Measurements from ENCODE around the gene NPHP4.
A peak's percentile ranks its signal among the peaks of the same experiment; 100 is the strongest.

NPHP4 gene

DNA sequence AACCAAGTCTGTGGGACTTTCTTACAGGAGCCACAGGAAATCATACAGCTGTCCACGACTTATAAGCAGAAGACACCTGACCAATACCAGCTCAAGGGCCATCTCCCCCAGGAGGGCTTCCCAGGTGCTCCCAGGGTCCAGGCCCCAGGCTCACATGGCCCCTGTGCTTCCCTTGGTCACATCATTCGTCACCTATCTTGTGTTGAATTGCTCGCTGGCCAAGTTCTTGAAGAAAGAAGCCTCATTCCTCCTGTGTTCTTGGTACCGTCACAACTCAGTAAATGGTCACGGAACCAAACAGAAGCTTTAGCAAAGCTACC lies 3.0 kb downstream of the NPHP4 start:
- no peak for DNase-seq

DNA sequence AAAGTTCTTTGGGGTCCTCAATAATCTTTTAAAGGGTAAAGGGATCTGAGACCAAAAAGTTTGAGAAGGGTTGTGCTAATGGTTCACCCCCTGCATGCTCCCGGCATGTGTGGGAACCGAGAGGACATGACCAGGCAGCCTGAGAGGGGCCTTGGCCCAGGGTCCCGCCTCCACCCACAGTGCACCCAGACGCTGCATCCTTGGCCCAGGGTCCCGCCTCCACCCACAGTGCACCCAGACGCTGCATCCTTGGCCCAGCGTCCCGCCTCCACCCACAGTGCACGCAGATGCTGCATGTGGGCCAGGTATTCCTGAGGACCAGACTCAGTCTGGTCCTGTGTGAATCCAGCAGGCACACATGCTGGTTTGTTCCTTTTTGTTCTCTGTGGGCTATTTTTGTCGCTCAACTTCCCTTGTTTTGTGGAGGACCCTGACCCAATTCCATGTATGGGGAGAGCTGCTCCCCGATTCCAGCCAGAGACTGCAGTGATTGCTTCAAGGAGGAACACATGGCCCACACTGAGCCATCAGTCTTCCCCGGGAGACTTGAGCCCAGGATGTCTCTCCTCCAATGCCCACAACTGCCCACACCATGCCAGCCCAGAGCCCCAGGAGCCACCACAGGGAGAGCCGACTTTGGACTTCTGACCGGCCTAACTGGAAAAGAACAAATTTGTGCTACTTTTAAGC lies 3.5 kb downstream of the NPHP4 start:
- DNase-seq, result no peak

DNA sequence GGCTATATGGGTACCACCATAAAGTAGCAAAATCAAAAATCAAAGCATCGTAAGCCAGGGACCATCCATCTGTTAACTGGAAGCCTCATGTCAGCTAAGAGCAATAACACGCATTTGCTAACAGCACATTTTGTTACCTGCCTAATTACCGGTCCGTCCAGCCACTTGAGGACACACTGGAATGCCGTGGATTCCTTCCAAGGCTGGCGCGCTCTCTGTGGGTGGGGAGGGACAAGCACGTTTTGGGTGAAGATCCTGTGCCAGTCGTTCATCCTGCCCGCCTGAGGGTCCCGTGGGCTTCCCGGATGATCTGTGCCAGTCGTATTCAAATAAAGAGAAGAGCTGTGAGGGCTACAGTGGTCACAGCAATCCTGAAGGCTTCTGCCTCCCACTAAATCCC lies 6.2 kb downstream of the NPHP4 start:
- no peak for DNase-seq

DNA sequence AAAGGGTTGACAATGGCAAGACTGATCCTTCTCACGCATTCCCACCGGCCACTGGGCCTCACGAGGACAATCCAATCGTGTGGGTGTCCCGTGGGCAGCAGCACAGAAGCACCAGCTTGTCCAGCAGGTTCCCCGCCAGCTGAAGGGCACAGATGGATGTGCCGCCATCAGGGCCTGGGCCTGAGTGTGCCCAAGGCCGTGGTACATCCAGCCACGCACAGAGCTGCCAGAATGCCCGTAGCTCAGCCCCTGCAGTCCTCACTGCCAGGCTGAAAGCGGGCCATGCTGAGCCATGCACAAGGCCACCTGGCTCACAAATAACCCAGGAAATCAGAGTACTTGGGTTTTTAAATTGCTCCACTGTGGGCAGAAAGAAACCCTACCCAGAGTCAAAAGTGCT lies 7.0 kb downstream of the NPHP4 start:
- no peak for DNase-seq

DNA sequence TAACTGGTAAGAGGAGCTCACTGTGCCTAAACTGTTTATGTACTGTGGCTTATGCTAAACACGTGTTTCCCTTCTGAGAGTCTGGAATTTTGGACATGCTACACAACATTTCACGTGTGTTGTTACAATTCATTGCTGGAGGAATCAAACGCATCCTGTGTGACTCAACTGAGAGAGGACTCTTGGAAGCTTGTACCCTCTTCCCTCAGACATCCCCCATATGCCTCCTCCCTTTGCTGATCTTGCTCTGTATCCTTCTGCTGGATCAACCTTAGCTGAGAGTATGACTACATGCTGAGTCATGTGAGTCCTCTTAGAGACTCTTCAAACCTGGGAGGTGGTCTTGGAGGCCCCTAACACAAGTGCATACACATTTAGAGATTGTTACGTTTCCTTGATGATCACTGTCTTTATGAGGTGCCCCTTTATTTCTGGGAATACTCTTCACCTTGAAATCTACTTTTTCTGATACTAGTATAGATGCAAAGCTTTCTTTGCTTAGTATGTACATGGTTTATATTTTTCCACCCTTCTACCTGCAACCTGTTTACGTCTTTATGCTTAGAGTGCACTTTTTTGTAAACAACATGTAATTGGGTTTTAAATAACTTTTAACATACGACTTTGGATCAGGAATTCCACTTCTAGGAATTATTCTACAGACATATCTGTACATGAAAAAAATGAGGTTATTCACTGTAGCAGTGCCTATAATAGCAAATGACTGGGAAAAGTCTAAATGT lies 8.7 kb downstream of the NPHP4 start:
- no peak for DNase-seq

DNA sequence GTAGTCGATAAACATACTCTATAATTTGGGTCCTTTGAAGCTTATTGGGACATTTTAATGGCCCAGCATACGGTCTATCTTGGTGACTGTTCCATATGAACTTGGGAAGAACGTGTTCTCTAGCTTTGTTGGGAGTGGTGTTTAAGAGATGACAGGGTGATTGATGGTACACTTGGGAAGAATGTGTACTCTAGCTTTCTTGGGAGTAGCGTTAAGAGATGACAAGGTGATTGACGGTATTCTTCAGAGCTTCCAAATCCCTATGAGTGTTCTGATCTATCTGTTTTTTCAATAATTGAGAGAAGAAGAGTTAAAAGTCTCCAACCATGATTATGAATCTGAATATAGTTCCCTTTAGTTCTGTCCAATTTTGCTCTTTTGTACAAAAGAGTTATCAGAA lies 9.4 kb downstream of the NPHP4 start:
- DNase-seq, result no peak

DNA sequence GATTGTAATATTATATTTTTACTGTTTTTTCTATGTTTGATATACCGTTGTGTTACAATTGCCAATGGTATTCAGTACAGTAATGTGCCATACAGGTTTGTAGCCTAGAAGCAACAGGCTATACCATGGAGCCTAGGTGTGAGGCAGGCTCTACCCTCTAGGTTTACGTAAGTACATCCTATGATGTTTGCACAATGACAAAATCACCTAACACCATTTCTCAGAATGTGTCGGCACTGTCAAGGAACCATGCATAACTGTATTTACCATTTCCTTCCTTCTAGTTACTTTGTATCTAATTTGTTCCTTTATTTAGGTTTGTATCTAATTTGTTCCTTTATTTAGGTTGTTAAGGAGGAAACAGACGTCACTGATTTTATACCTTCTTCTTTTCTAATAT lies 9.9 kb downstream of the NPHP4 start:
- no peak for DNase-seq

DNA sequence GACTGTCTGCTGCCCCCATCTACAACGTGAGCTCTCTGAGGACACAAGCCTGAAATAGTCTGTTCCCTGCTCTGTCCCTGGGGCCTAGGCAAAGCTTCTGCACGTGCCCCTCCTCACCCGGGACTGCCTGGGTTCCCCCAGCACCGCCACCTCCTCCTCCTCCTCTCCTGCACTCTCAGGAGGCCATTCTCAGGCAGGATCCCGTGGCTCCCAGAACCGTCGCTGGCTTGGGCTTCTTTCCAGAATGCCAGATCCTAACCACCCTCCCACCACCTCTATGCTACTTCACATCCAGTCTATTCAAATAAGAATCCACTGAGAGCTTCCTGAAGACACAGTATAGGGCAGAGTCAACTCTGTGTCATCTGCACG lies 11.2 kb downstream of the NPHP4 start:
- DNase-seq, result no peak

DNA sequence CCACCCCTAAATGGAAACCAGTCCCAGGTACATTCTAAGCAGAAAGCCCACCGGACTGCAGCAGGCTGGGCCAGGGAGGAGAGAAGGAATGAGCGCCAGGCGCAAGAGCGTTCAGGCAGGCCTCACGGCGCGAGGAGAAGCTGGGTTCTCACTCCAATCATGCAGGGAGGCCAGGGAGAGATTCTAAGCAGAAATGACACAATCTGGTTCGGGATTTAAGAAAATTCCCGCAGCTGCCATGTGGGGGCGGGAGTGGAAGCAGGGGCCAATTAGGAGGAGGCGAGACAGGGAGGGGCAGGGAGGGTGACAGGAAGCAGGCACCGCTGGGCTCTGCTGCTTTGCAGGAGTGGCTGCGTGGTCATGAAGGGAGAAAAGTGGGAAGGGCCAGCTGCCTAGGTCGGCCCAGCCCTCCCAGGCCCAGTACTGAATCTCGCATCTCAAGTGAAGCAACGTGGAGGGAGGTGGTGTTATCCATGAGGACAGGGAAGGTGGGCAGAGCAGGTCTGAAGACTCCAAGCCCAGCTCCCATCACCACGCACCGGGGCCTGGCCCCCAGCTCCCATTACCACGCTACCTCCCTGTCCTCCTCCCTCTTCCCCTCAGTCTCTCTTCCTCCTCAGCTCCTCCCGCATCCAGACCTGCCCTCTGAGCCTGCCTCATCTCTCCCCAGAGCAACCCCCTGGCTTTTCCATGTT lies 11.8 kb downstream of the NPHP4 start:
- DNase-seq, result no peak

DNA sequence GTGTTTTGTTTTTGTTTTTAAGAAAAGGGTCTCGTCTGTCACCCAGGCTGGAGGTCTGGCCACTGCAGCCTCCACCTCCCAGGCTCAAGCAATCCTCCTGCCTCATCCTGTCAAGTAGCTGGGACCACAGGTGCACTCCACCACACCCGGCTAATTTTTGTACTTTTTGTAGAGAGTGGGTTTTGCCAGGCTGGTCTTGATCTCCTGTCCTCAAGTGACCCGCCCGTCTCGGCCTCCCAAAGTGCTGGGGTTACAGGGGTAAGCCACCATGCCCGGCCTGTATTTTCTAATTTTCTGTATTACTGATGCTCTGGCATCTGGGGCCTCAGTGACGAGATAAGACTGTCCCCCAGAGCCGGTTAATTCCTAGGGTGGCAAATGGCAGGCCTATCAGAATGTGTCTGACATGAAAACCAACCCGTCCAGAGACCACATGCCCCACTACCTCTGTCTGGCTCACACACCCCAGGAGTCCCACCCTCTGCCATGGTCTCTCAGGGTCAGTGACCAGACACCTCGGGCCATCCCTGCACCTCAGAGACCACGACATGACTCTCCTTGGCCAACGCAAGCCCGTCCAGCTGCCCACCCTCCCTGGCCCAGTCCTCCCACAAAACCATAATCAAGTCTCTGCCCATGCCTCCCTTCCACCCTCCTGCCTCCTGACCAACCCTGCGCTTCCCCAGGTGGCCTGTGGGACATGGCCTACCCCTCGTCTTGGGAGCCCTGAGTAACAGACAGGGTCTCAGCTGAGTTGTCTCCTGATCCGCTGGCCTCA lies 12.5 kb downstream of the NPHP4 start:
- DNase-seq, result no peak

DNA sequence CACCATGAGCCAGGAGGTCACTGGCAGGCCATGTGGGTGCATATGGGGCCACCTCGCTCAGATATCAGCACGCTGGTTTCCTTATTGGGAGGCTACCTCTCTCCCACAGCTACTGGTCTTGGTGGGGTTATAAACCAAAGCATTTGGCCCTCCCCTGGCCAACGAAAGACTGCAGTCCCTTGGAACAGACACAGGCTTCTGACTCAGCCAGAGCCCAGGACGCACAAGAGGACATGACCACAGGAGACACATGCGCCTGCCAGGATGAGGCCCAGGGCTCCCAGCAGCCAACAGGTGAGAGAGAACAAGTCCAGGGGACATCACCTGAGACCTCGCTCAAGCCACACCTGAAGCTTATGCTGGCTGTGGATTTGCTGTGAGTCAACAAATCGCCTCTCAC lies 13.8 kb downstream of the NPHP4 start:
- no peak for DNase-seq

DNA sequence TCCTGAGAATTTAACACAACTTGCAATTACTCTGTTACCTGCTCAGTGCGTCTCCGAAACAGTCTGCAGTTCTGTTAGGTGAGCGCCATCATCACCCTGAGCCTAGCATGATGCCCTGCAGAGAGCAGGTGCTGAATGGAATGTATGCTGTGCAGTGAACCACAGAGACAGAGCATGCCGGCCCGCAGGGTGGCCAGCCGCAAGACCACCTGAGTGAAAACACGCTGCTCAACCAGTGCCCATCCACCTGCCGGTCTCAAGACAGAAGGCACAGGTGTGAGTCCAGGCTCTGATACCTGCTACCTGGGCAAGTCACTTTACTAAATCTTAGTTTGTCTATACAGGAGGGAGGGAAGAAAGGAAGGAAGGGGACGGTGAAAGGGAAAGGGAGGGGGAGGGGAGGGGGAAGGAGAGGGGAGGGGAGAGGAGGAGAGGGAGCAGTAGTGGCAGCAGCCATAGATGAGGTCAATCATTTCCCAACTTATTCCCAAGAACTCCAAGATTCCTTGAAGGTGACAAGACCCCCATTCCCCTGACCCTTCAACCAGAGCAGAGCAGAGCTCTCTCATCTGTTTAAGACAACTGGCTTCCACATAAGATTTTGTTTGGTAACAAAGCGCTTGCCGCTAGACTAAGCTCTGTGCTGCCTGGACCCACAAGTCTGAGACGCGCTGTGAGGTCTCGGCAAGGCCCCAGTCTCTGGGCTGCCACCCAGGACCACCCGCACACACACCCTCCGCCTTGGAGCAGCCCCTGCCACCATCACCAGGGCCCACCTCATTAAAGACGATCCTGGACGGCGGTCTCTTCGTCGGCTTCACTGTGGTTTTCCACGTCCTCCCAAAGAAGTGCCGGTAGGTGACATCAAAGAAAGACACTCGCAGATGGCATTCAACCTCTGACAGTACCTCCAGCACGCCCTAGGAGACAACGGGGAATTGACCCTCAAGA lies 14.5 kb downstream of the NPHP4 start:
- no peak for DNase-seq

DNA sequence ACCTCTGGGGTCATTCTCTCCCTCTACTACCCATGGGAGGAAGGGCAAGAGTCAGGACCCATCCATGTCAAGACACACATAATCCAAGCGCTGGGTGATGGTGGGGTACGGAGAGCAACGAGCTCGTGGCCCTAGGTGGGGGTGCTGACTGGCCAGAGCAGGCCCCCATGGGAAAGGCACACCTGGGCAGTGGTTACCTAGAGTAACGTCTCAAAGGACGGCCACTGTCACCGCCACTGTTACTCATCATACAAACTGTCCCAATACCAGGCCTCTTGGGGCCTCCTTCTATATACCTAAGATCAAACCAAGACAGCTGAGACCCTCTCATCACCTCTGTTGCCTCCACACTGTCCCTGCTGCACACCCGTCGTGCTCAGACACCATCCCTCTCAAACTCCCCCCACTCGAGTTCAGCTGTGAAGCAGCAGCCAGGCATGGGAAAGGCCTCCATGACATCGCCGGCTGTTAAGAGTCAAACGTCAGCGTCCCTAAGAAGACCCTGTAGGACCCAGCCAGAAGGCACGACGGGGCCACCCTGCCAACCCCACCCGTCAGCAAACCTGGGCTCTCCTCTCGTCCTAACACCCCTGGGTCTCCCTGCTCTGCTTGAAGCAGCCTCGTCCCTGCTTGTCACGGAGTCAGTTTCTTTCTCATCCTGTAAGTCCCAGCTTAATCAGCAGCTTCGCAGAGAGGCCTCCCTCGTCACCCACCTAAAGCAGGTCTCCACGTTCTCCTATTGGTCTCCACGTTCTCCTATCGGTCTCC lies 15.3 kb downstream of the NPHP4 start:
- no peak for DNase-seq

DNA sequence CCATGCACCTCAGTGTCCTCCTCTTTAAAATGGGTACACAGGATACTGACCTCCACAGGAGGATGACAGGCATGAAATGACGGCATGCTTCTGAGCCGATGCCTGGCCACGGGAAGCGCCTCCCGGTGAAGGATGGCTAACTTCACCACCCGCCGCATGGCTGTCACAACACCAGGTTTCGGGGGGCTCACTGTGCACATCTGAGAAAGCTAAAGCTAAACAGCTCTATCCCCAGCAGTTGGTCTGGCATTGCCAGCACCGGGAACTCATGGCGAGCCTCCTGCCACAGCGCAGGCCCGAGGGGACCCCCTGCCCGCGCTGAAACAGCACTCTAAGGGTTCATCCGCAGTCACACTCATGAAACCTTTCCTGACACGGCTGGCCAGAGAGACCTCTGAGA lies 16.0 kb downstream of the NPHP4 start:
- DNase-seq, result no peak

DNA sequence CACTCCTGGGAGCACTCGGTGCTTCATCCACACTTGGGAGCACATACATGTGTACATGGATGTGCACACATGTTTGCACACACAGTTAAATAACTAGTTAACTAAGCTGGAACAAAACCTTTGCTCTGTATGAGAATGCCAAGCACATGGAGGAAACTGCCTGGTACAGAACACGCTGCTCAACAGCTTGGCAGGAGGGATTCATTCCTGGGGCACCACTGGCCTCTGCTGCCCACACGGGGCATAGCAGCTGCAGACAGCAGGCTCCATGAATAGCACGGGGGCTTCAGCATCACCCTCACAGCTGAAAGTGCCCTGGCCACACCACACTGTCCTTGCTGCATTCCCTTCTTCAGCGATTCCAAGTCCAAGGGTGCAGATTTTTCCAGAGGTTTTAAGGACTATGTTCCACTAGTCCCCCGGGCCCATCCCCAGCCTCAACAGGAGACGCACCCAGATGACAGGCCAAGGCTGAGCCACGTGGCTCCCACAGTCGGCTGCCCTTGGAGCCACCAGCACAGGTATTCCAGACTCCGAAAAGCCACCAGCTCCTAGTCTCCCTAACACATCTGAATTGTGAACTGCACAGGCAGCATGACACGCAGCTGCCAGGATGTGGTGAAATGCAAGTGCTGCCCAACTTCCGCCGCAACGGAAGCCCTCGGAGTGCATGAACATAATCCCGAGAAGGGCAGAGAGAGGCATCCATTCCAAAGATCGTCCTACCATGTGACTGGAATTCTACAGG lies 16.9 kb downstream of the NPHP4 start:
- peak; percentile 16 to 17 for DNase-seq

DNA sequence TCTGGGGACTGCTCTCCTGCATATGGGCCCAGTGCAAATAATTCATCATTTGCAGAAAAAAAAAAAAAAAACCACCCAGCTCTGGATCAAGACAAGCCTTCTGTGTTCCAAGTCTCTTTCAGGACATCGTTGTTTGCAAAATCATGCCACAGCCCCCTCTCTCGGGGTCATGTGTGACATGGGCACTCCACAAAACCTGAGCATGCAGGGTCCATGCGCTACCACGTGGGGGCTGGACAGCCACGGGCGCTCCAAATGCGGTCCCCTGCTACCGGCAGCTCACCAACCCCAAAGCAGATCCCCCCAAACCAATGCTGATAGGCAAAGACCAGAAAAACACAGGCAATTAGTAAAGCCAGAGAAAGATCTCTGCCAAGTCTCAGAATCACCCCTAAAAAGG lies 17.6 kb downstream of the NPHP4 start:
- DNase-seq, result no peak

DNA sequence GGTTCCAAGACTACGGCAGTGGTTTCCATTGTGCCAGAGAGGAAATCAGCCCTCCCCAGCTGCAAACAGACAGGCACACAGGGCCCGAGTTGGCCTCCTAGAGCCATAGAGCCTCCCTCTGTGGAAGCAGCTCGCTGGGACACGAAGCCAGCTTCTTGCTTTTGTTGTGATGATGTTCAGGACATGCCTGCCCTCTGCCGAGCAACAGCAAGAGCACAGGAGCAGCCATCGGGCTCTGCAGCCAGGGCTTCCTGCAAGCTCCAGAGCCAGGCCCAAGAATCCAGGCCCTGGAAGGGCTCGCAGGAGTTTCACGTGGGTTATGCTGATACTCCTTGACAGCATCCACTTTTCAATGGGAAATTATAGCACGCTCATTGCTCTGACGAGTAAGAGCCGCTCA lies 18.5 kb downstream of the NPHP4 start:
- DNase-seq, result no peak

DNA sequence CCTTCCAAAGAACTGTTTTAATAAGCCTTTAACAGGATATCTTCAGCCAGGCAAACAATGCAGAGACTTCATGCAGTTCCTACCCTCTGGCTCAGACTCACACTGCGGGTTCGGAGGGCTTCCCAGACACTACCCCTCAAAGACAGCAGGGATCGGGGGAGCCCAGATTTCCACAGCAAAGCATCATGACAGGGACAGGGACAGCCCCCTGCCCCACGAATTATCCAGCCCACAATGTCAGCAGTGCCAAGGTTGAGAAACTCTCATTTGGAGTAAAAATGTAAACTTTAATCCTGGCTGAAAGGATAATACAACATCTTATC lies 20.1 kb downstream of the NPHP4 start:
- no peak for DNase-seq

DNA sequence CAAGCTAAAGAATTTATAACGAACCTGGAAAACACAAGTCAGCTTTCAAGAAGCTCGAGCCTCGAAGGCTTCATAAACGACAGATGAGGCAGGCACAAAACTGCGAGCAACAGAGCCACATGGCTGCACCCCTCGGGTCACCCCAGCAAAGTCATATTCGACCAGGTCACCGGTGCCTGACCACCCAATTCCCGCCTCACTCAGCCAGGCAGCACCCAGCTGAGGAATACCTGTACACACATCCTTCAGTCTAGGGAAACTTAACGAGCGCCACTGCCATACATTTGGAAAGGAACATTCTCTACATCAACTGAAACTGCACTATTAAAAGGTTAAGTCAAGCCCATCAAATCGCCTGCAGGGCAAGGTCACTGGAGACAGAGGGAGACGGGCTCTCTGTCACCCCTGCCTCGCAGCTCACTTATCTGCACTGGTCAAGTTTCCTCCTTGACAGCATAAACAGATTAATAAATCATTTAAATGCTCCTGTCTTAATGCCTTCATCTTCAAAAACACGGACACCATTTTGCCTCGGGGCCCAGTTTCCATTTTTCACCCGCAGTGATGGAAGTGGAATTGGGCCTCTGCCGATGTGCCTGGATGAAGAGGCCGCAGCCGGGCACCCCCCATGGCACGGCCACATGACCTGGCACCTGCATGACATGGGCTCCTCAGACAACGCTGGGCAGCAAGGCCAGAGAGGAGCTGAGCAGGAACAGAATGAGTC lies 20.6 kb downstream of the NPHP4 start:
- DNase-seq, result no peak

DNA sequence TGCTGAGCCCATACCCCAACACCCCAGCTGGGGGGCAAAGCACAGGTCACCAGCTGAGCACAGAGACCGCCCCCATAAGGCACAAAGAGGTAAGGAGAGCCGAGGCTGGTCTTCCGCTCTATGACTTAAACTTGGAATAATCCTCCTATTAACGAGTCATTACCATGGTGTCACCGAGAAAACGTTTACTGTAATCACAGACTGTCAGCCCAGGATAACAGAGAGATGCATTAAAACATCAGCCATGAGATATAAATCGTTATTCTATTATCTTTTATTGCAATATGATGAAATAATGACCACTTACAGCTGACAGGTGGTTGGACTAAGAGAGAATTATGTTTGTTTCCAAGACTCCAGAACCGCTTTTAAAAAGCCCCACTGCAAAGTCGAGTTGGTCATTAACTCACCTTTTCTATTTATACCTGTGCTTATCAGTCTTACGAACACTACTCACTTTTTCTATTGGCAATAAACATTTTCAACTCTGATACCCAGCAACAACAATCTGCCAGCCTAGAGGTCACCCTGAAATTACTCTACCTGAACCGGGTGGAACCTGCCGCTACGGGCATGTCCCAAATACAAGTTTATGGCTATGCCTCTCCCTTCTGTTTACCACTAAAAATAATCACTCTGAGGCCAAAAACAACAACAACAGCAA lies 21.5 kb downstream of the NPHP4 start:
- no peak for DNase-seq

Data from stimulated activated CD4-positive, alpha-beta T cell treated with anti-CD3 and anti-CD28 coated beads, Interleukin-2, amount 100 ng/mL, for 48 hours (primary cell).